ENCODE results near the gene CUL4A. TPM values are rescaled to one million over a fixed set of nuclear protein-coding genes. Genes with fewer than 3 reads are reported as not detected.
A peak's percentile ranks its signal among the peaks of the same experiment; 100 is the strongest.

CUL4A gene
- total and polyA plus RNA-seq, 9 of the 15 experiments (the other 6 are each of a cell fraction or from before 2014, with no cell fraction given) = 21.1 to 92.0 (median 63.2) TPM

DNA sequence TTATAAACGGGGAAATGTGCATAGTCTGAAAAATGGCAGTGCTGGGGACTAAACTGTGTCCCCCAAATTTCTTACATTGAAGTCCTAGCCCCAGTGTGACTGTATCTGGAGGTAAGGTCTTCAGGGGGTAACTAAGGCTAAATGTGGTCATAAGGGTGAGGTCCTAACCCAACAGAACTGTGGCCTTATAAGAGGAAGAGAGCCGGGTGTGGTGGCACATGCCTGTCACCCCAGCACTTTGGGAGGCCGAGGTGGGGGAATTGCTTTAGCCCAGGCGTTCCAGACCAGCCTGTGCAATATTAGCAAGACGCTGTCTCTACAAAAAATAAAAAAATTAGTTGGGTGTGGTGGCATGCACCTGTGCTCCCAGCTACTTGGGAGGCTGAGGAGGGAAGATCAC, 33.1 kb upstream of the CUL4A start:
- ATAC-seq (no peak), FAIRE-seq (no peak), DNase-seq (ENCODE audit: extremely low read depth in 1 of 4, low spot score in 3 of 4) (no peak)
- Histone ChIP-seq H3K4me2 (ENCODE audit: insufficient read depth, low read length) (no peak overlapping the region), H3K9me3 (replicated peaks; ENCODE audit: control insufficient read depth, insufficient read depth, low read depth, low read length) (no peaks in the 10 kb centered on the region), H2AFZ (ENCODE audit: low read depth, low read length) (no peak overlapping the region), H3K9ac (ENCODE audit: insufficient read depth in 1 of 2, low read depth in 2 of 2, low read length in 2 of 2) (no peak overlapping the region), H3K9me1 (ENCODE audit: control insufficient read depth, insufficient read depth, low read length) (no peaks in the 10 kb centered on the region), H3K36me3 (ENCODE audit: control insufficient read depth, insufficient read depth, low read length) (peaks cover 66% of the 10 kb centered on the region), H3K27me3 (ENCODE audit: control insufficient read depth in 2 of 2, insufficient read depth in 2 of 2, low read length in 2 of 2) (no peaks in the 10 kb centered on the region), H3K79me2 (ENCODE audit: control insufficient read depth, insufficient read depth, low read length) (no peaks in the 10 kb centered on the region), H3K4me1 (replicated peaks in 1 of 2; ENCODE audit: control insufficient read depth in 2 of 2, insufficient read depth in 2 of 2, low read length in 2 of 2) (peaks cover 0 to 14% of the 10 kb centered on the region in 2 experiments; a peak in 2 of 5 replicates), H3K4me3 (no peak overlapping the region), H3K27ac (ENCODE audit: extremely low read depth, low read depth, low read length) (no peak overlapping the region), H4K20me1 (replicated peaks; ENCODE audit: control insufficient read depth, insufficient read depth, low read length) (peaks cover 2% of the 10 kb centered on the region; the same call in 1 of the 2 replicates)
- in situ Hi-C loops (cut with MboI) = no loop called here
- ChIA-PET POLR2A (no interaction called here), CTCF (ENCODE audit: low intra/inter-chr PET ratio) (no interaction called here)
- TF ChIP-seq CBX5 (IDR thresholded peaks at IDR 0.05; ENCODE audit: borderline replicate concordance, low read depth) = no peak
- TF ChIP-seq, protein P1, sequence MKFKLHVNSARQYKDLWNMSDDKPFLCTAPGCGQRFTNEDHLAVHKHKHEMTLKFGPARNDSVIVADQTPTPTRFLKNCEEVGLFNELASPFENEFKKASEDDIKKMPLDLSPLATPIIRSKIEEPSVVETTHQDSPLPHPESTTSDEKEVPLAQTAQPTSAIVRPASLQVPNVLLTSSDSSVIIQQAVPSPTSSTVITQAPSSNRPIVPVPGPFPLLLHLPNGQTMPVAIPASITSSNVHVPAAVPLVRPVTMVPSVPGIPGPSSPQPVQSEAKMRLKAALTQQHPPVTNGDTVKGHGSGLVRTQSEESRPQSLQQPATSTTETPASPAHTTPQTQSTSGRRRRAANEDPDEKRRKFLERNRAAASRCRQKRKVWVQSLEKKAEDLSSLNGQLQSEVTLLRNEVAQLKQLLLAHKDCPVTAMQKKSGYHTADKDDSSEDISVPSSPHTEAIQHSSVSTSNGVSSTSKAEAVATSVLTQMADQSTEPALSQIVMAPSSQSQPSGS (CRISPR knock-in tag; IDR thresholded peaks at IDR 0.05) = no peak
- TF ChIP-seq POLR2G (IDR thresholded peaks at IDR 0.05; ENCODE audit: low read depth, low read length) = 0 out of 2 replicates have a peak, but pooled peaks have one; percentile 23
- BruUV-seq (replicated peaks) = no TSS peak
- intact Hi-C loops (cut with micrococcal nuclease) = no loop called here
- 81% methylated on average over 3 of the region's 5 CpGs for WGBS (ENCODE audit: insufficient coverage, low coverage, missing lambda C conversion rate)

DNA sequence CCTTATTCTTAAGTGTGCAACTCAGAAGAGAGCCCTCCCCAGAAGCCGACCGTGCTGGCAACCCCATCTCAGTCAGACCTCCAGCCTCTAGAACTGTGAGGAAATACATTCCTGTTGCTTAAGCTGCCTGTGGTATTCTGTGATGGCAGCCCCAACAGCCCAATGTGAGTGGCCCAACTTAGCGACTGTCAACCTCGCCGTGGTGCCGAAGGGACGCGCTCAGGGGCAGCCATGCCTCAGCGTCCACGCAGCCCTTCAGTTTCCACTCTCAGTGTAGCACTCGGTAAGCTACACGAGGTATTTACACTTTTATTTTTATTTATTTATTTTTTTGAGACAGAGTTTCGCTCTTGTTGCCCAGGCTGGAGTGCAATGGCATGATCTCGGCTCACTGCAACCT, 32.6 kb upstream of the CUL4A start:
- no peak for ATAC-seq
- peaks cover 2% of the 10 kb centered on the region for H3K9me1 ChIP-seq (ENCODE audit: control insufficient read depth, insufficient read depth, low read length)
- no peaks in the 10 kb centered on the region for H3K9me3 ChIP-seq (replicated peaks; ENCODE audit: control insufficient read depth, insufficient read depth, low read depth, low read length)
- DNase-seq (ENCODE audit: extremely low read depth in 1 of 4, low spot score in 3 of 4) = no peak
- no peak overlapping the region for H3K9ac ChIP-seq (ENCODE audit: insufficient read depth in 1 of 2, low read depth in 2 of 2, low read length in 2 of 2)
- no TSS peak for BruUV-seq (replicated peaks)
- no peak overlapping the region for H2AFZ ChIP-seq (ENCODE audit: low read depth, low read length)
- ChIA-PET CTCF (ENCODE audit: low intra/inter-chr PET ratio) (no interaction called here), POLR2A (no interaction called here)
- intact Hi-C loops (cut with micrococcal nuclease) = no loop called here
- peaks cover 2% of the 10 kb centered on the region; the same call in 1 of the 2 replicates for H4K20me1 ChIP-seq (replicated peaks; ENCODE audit: control insufficient read depth, insufficient read depth, low read length)
- H3K79me2 ChIP-seq (ENCODE audit: control insufficient read depth, insufficient read depth, low read length) = no peaks in the 10 kb centered on the region
- no peaks in the 10 kb centered on the region for H3K27me3 ChIP-seq (ENCODE audit: control insufficient read depth in 2 of 2, insufficient read depth in 2 of 2, low read length in 2 of 2)
- H3K36me3 ChIP-seq (ENCODE audit: control insufficient read depth, insufficient read depth, low read length) = peaks cover 68% of the 10 kb centered on the region
- H3K27ac ChIP-seq (ENCODE audit: extremely low read depth, low read depth, low read length) = no peak overlapping the region
- H3K4me3 ChIP-seq = no peak overlapping the region
- WGBS (ENCODE audit: insufficient coverage, low coverage, missing lambda C conversion rate) = 100% methylated on average over 13 of the region's 14 CpGs
- in situ Hi-C loops (cut with MboI) = no loop called here
- no peak for FAIRE-seq
- H3K4me1 ChIP-seq (replicated peaks in 1 of 2; ENCODE audit: control insufficient read depth in 2 of 2, insufficient read depth in 2 of 2, low read length in 2 of 2) = peaks cover 0 to 9% of the 10 kb centered on the region in 2 experiments; a peak in 2 of 5 replicates
- no peak overlapping the region for H3K4me2 ChIP-seq (ENCODE audit: insufficient read depth, low read length)
- TF ChIP-seq CCNT2 (IDR thresholded peaks at IDR 0.05; ENCODE audit: borderline replicate concordance, extremely low read depth, insufficient read length, low read depth, low read length) (no peak), ZFPM2 (CRISPR knock-in tag; IDR thresholded peaks at IDR 0.05) (no peak), BRF1 (IDR thresholded peaks at IDR 0.05; ENCODE audit: borderline replicate concordance, extremely low read depth, insufficient read length) (no peak), ZNF143 (CRISPR knock-in tag; IDR thresholded peaks at IDR 0.05) (no peak), KDM1A (IDR thresholded peaks at IDR 0.05) (no peak), ZNF586 (CRISPR knock-in tag; conservative IDR thresholded peaks at IDR 0.05) (no peak)
- TF ChIP-seq, protein P2, sequence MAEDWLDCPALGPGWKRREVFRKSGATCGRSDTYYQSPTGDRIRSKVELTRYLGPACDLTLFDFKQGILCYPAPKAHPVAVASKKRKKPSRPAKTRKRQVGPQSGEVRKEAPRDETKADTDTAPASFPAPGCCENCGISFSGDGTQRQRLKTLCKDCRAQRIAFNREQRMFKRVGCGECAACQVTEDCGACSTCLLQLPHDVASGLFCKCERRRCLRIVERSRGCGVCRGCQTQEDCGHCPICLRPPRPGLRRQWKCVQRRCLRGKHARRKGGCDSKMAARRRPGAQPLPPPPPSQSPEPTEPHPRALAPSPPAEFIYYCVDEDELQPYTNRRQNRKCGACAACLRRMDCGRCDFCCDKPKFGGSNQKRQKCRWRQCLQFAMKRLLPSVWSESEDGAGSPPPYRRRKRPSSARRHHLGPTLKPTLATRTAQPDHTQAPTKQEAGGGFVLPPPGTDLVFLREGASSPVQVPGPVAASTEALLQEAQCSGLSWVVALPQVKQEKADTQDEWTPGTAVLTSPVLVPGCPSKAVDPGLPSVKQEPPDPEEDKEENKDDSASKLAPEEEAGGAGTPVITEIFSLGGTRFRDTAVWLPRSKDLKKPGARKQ (CRISPR knock-in tag; IDR thresholded peaks at IDR 0.05) = no peak
- TF ChIP-seq, protein P3, sequence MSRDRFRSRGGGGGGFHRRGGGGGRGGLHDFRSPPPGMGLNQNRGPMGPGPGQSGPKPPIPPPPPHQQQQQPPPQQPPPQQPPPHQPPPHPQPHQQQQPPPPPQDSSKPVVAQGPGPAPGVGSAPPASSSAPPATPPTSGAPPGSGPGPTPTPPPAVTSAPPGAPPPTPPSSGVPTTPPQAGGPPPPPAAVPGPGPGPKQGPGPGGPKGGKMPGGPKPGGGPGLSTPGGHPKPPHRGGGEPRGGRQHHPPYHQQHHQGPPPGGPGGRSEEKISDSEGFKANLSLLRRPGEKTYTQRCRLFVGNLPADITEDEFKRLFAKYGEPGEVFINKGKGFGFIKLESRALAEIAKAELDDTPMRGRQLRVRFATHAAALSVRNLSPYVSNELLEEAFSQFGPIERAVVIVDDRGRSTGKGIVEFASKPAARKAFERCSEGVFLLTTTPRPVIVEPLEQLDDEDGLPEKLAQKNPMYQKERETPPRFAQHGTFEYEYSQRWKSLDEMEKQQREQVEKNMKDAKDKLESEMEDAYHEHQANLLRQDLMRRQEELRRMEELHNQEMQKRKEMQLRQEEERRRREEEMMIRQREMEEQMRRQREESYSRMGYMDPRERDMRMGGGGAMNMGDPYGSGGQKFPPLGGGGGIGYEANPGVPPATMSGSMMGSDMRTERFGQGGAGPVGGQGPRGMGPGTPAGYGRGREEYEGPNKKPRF (IDR thresholded peaks at IDR 0.05; ENCODE audit: low read depth, low read length) = no peak

Measured in K562 (cell line).